HG02571 (cell line): ENCODE data around the gene HK2.
"Not testable (repeated sequence)": the region's sequence is repeated elsewhere in the genome, so short reads cannot be mapped to it uniquely, and the experiment has no call there.

Experiments
- ATAC-seq: cut with Tn5 transposase; IDR thresholded peaks from one replicate; pipeline ENCODE4 v1.9.1; 2021; ENCODE audit warnings: mild to moderate bottlenecking, moderate library complexity; ENCODE audit not compliant: unreplicated experiment

Gene HK2

DNA sequence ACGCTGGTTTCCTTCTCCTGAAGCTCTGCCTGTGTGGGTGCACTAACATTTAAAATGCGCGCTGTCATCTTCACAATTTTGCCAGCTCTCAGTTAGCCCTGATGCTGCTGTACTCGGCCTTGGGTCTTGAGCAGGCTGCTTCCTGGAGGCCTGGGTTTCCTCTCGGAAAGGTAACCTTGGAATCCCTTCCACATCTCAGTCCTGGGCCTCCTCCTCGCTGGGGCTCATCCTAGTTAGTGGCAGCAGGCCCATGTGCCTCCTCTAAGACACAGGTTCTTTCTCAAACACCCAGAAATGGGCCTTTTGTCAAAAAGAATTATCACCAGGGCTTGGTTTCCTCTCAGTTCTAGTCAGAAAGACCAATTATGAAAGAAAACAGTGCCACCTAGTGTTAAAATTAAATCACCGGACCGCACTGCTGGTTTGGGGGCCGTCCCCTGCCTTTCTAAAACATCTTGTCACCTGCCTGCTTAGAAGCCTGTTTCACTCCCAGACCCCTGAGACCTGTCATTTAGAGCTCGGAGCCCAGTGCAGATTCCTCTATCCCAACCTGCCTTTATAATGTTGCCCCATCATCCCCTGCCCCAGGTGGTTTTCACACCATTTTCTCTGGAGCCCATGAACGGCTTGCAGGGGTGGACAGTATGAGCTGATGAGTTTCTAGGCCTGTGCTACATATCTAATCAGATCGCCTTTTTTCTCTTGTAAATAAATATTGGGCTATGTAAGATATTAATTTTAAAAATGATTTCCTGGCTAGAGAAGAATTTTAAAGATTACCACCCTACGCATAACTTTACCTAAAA lies 42.4 kb downstream of the HK2 start:
- no peak for ATAC-seq

DNA sequence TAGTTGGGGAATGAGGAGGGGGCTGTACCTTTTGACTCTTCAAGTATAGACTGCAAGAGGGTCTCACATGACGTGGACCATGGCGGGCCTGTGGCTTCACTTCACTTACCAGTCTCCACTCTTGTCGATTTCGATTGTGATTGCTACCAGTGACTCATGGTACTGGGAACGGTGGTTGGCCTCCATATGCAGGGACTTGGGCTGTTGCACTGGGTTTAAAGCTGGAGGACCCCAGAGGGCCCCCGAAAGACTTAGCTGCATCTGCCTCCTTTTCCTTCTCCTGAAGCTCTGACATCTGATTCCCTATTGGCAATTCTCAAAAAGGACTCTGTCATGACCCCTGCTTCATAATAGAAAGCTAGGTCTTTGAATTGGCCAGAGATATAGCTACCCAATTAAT lies 43.4 kb downstream of the HK2 start:
- ATAC-seq = no peak

DNA sequence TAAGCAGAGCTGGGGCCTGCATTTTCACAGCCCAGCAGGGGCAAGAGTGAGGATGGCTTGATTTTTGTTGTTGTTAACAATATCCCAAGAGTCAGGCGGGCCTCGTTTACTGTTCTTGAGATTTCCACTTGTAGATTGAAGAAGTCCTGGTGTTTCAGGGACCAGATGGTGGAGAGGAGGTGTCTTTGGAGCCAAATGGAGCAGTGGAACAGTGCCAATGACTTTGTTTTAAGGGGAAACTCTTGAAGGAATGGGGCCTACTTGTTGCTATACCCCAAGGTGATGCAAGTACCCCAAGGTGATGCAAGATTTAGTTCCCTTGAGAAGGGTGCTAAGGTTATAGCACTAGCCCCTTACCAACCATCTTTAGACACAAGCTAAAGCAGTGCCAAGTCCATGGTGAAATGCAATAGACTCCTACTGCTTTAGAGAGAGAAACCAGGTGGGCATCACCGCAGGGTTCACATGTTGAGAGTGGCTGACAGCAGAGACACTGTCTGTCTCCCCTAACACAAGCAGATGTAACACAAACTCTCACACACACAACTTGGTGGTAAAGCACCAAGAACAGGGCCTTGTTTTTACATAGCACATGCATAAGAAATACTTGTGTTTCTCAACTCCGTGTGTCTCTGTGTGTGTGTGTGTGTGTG lies 44.0 kb downstream of the HK2 start:
- no peak for ATAC-seq

DNA sequence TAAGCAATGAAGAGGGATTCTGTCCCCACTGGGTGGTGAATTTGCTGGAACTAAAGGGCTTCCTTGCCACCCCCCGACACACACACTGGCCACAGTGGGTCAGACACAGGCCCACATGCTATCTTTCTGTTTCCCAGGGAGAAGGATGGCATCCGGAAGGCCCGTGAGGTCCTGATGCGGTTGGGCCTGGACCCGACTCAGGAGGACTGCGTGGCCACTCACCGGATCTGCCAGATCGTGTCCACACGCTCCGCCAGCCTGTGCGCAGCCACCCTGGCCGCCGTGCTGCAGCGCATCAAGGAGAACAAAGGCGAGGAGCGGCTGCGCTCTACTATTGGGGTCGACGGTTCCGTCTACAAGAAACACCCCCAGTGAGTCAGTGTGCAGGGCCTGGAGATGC lies 44.6 kb downstream of the HK2 start:
- ATAC-seq = no peak

DNA sequence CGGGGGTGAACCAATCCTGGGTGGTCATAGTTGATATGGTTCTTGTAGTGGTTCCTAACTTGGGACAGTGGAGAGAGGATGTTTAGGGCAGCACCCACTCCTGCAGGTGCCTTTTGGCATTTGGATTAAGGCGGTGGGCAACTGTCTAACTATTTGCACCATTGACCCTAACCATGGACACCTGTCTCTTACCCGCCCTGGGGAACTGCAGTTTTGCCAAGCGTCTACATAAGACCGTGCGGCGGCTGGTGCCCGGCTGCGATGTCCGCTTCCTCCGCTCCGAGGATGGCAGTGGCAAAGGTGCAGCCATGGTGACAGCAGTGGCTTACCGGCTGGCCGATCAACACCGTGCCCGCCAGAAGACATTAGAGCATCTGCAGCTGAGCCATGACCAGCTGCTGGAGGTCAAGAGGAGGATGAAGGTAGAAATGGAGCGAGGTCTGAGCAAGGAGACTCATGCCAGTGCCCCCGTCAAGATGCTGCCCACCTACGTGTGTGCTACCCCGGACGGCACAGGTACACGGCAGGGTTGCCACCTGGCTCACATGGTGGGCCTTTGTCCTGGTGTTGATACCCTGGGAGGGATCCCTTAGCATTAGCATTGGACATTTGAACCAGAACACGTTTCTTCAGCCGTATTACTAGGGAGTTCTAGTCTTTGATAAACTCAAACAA lies 46.3 kb downstream of the HK2 start:
- ATAC-seq = no peak

DNA sequence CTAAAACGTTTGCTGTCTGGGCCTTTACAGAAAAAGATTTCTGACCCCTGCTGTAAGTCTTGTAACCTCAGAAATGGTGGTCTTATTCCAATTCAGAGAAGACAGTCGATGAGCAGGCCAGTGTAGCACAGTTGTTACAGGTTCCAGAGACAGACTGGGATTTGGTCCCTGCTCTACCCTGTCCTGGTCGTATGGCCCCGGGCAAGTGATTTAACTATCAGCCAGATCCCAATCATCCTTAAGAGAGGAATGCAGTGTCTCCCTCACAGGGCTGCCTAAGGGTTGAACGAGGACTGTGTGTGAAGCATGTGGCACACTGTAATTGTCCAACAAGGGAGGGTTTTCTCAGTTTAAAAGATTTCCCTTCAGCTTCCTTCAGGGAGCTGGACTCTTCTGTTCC lies 47.2 kb downstream of the HK2 start:
- no peak for ATAC-seq

DNA sequence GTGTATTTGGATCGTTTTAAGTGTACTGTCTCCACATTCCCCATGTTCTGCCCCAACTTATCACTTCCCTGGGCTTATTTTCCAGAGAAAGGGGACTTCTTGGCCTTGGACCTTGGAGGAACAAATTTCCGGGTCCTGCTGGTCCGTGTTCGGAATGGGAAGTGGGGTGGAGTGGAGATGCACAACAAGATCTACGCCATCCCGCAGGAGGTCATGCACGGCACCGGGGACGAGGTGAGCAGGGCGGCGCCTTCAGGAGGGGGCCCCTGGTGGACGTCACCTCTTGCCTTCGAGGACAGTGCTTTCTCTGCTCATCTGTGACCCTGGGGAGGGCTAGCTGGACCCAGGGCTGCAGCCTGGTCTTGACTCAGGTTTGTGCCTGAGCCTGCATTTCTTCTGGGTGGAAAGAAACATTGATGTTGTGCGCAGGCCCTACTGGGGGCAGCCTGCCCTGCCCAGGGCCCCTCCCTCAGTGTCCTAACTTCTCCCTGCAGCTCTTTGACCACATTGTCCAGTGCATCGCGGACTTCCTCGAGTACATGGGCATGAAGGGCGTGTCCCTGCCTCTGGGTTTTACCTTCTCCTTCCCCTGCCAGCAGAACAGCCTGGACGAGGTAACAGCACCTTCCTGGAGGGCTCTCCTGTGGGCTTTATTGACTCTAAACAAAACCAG lies 47.8 kb downstream of the HK2 start:
- ATAC-seq = no peak

DNA sequence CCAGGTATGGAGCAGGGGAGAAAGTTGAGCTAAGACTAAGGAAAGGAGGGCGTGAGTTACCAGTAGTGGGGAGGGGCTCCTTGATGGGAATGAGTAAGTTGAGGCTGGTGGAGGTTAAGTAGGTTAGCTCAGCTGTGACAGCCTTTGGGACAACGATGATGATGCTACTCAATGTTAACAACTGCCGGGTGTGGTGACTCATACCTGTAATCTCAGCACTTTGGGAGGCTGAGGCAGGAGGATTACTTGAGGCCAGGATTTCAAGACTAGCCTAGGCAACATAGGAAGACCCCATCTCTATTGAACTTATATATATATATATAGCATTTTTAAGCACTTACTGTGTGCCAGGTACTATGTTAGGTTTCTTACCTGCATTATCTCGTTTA lies 48.4 kb downstream of the HK2 start:
- ATAC-seq = no peak

DNA sequence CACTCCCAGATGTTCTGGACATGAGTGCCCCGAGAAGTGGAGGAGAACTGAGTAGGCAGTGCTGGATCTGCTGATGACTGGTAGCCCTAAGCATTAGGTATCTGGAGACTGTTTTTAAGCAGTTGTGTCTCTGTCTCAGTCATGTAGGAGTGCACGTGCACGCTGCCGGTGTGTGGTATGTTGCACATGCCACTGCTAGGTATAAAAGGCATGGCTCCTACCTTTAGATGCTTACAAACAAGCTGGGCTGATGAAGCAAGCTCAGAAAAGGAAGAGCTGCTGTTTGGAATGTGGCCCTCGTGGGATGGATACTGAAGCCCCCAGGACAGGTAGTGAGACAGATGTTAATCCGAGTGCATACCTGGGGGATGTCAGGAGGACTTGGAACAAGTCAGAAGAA lies 49.1 kb downstream of the HK2 start:
- ATAC-seq = no peak

DNA sequence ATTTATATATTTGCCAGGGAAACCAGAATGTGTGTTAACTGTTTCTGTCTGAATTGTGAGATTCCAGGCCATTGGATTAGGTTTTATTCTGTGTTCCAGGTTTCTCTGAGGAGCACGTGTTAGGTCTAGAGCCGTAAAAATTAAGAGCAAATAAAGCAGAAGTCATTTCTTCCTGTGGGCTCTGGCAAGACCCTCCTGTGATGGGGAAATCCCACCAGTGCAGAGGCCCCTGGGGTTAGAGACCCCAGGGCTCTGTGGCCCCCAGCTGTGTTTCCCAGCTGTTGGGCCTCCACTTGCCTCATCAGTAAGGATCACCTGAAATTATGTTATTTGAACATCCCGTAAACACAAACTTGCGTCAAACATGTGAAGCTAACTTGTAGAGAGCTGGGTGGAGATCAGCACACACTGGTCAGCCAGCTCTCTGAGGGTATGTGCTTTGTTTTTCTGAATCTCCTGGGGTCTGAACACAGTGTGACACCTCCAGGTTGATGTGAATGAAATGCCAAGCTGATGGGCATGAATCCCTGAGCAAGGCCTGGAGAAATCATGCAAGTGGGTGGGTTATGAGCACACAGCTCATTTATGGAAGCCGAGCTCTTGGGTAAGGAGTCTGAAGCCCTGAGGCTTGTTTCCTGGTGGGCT lies 50.3 kb downstream of the HK2 start:
- no peak for ATAC-seq

DNA sequence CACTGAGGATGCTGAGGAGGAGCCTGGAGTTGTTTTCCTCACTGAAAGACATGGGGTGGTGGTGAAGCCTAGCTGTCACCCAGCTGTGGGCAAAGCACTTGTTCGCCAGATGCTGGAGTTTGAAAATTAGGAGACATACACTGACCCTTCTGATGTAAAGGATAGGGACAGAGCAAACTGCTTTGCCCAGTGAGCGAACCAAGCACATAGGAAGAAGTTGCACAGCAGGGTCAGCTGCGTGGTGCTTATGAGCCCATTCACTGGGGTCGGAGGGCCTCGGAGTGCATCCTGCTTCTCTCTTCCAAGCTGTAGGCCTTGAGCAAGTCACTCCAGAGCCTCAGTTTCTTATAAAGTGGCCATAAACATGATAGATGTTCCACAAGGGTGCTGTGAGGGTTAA lies 50.9 kb downstream of the HK2 start:
- no peak for ATAC-seq

DNA sequence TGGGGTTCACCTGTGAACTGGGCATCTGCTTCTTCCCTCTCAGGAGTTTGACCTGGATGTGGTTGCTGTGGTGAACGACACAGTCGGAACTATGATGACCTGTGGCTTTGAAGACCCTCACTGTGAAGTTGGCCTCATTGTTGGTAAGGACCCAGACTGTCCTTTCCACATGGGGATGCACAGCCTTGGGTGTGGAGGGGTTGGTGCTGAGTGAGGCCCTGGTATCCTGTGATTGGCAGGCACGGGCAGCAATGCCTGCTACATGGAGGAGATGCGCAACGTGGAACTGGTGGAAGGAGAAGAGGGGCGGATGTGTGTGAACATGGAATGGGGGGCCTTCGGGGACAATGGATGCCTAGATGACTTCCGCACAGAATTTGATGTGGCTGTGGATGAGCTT lies 52.3 kb downstream of the HK2 start:
- ATAC-seq = no peak

DNA sequence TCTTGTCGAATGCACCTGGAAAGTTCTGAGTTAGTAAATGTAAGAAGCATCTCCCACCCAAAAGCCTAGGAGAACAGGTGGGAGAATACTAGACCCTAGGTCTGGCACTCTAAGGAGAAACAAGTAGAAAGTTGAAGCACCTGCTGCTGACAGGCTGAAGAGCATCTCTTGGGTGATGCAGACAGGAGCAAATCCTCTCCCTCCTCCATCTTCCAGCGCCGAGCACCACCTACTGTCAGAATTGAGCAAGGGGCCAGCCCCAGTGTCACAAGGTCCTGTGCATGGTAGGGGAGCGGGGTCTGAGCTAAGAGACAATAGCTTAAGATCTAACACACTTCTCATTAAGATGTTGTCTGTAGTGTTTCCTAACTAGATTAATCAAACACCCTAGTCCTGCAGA lies 52.9 kb downstream of the HK2 start:
- ATAC-seq = no peak

DNA sequence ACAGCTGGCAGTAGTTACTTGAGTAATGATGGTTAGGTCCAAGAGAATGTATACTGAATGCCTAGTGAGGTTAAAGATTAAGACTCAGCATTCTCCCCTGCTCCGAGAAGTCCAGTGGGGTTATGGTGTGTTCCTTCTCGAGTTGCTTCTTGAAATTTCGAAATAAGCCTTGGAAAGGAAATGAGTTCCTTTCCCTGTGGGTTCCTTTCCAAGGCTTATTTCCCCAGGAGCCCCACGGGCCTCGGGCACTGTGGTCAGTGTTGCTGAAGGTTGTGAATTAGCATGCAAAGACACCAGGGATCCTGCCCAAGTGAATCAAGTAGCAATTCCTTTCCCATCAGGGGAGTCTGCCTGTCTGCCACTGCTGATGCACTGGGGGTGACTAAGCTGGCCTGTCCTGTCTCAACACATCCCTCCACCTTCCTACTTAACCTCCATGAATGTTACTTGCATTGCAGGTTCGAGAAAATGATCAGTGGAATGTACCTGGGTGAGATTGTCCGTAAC lies 53.6 kb downstream of the HK2 start:
- ATAC-seq = no peak

DNA sequence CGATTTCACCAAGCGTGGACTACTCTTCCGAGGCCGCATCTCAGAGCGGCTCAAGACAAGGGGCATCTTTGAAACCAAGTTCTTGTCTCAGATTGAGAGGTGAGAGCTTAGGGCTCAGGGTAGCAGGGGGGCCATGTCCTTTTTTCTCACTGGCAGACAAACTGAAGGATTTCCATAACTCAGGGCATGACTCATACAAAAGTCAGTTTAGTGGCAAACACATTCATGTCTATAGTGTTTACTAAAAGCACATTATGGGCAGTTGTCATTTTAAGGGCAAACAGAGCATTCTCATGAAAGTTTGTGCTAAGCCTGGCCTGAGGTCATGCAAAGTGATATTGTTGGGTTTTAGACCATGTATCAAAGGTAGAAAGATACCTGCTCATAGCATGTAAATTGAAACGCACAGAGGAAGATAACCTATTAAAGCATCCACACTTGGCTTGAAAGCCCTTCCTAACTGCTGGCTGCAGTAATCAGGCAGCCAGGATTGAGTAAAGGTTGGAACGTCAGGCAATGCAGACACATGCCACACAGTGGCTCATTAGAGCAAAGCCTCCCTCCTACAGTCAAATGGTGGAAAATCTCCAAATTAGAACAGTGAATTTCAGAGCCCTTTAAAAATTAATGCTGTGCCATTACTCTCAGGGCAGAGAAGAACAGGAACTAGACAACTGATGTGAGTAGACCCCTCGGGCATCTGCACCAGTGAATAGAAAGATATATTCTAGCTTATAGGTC lies 54.2 kb downstream of the HK2 start:
- no peak for ATAC-seq

DNA sequence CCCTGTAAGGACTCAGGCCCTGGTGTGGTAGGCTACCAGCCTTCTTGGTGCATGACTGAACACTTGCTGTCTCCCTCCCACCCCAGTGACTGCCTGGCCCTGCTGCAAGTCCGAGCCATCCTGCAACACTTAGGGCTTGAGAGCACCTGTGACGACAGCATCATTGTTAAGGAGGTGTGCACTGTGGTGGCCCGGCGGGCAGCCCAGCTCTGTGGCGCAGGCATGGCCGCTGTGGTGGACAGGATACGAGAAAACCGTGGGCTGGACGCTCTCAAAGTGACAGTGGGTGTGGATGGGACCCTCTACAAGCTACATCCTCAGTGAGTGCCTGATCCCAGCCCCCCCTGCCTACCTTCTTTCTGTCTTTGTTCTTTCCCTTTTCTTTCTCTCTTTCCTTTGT lies 55.2 kb downstream of the HK2 start:
- ATAC-seq = no peak

DNA sequence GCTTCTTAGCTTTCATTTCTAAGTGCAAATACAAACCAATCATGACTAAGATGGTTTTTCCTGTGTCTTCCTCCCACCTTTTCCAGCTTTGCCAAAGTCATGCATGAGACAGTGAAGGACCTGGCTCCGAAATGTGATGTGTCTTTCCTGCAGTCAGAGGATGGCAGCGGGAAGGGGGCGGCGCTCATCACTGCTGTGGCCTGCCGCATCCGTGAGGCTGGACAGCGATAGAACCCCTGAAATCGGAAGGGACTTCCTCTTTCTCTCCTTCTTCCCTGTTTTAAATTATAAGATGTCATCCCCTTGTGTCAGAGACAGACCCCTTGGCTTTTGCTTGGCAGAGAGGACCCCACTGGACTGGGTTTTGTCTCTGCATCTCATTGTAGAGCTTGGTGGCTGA lies 56.8 kb downstream of the HK2 start:
- ATAC-seq = no peak

DNA sequence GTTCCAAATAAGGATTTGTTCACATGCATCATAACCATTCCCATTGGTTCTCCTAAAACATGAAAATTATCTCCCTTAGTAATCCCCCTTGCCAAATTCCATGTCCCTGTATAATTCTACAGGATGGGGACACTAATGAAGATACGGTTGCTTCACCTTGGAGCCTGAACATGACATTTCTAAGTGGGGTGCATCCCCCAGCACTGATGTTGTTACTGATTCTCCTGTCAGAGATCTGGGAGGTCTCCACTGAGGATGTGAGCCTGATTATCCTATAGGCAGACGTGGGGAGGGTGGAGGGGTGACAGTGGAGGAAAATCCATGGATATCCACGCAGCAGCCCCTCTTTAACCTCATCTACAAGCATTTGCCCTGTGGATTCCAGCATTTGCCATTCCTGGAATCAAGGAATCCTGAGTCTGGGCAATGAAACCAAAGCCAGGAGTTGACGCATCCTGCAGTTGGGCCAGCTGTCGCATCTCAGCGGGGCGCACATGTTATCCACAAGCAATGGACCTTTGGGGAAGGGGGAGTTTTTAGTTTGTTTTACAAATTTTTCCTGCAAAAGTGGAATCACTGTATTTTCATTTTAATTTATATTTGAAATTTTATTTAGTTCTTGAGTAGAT lies 57.3 kb downstream of the HK2 start:
- ATAC-seq = no peak

DNA sequence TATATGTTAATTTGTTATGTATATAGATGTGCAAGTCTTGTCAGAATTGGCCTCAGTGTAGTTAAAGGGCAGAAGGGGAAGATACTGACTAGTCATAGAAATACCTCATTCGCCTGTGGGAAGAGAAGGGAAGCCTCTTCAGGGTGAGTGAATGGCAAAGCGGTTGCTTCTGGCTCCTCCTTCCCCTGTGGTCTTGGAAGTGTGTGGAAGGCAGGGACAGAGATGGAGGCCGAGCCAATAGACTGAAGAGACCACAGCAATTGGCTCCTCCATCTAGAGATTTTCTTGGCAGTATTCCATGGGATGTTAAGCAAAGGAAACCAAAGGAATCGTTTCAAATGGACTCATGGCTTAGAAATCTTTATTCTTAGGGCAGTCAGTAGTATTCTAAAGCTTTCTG lies 57.9 kb downstream of the HK2 start:
- ATAC-seq = not testable (repeated sequence)

DNA sequence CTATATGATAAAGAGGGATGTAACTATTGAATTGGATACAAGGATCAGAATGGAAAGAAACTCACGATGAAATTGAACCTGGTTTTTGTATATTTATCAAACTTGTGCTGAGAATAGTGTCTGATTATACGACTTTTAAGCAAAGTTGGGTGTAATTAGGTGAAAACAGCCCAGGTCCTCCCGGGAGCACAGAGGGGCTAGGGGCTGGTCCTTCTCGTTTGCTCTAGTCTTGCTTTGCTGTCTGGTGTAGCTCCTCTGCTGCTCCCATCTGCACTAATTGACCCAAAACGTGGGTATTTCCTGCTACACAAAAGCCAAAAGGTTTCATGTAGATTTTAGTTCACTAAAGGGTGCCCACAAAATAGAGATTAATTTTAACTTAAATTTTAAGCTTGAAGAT lies 58.7 kb downstream of the HK2 start:
- ATAC-seq = no peak
